Measurements from ENCODE around the gene GPR87. TPM values are rescaled to one million over a fixed set of nuclear protein-coding genes. Genes with fewer than 3 reads are reported as not detected.
A peak's percentile ranks its signal among the peaks of the same experiment; 100 is the strongest.

Gene GPR87
- total RNA-seq, 1 donor from 2014 or later, result 4.1 TPM

- peak; percentile 53 for DNase-seq (ENCODE audit: low spot score)
These were observed 1.7 kb upstream of the GPR87 start for GRCh38 chr3:151318313-151318712.

DNA sequence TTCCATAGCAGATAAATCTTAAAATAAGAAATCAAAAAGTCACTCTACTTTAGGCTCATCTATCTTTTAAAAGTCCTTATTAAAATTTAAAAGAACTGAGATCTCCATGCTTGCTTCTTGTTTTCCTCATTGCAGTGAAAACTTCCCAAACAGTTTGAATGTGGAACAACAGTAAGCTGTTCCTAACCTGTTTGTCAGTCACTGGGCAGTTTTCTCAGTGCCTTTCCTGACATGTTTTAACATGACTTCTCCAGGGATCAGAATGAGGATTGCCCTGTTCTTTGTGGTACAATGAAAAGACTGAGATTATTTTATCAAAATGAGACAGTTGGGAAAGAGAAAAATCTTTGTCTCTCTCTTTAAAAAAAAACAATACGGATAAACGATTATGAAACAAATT lies 774 bp downstream of the GPR87 start:
- peak; percentile 52 for DNase-seq (ENCODE audit: low spot score)

- no peak for DNase-seq (ENCODE audit: low spot score)
These were observed 1.5 kb downstream of the GPR87 start for GRCh38 chr3:151315136-151315535.

- no peak for DNase-seq (ENCODE audit: low spot score)
These were observed 2.0 kb downstream of the GPR87 start for GRCh38 chr3:151314593-151314992.

GRCh38 chr3:151314137-151314536 lies 2.5 kb downstream of the GPR87 start:
- DNase-seq (ENCODE audit: low spot score), result no peak

- no peak for DNase-seq (ENCODE audit: low spot score)
These were observed 3.6 kb downstream of the GPR87 start for GRCh38 chr3:151312972-151313371.

GRCh38 chr3:151309566-151309965 lies 7.1 kb downstream of the GPR87 start:
- no peak for DNase-seq (ENCODE audit: low spot score)

DNA sequence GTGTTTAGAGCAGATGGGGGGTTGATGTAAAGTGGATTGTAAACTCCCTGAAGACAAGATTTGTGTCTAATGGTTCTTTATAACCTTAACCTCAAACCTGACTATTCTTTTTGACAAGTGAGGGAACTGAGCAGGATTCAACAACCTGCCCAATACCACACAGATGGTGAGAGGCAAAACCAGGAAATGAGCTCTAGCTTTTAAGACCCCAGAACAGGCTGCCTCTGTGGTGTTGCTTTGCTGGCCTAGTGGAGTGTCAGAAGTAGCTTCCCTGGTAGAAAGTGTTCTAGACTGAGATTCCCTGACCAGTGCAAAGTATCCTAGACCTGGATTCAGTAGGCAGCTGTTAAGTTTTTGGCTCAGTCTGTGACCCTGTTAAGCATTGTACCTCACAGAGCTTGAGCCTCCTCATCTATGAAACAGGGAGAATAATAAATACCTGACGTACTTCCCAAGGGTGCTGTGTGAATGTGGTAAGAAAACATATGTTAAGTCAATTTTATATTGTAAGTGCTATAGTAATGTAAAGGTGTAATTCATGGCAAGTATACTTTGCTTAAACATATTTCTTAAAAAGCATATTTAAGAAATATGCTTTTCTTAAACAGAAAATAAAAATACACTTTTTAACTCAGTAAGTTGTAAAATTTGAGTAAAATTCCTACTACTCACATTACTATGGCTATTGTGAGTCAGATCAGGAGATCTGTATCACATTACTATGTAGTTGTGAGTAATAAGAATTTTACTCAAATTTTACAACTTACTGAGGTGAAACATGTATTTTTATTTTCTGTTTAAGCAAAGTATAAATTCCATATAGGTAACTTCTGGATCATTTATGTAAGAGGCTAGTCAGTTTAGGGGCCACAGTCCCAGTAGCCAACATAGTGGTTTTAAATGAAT lies 8.8 kb downstream of the GPR87 start:
- no peak for DNase-seq (ENCODE audit: low spot score)

DNA sequence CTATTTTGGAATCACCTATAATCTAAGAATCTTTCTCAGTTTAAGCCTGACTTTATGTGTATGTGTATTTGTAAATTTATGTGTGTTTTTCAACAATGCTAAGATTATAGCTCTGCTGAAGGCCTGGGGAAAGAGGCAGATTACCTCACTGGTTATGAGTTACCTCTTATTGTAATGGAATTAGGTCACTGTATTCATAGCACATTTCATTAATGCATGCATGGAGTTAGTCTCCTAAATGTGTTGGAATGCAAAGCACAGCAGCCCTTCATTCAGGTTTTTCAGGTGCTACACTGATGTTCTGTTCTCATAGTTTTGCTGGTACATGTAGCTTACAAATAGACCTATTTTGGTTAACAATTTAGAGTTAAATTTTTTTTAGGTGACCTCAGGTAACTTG lies 9.5 kb downstream of the GPR87 start:
- no peak for DNase-seq (ENCODE audit: low spot score)

- DNase-seq (ENCODE audit: low spot score), result no peak
These were observed 10.3 kb downstream of the GPR87 start for GRCh38 chr3:151306168-151306810.

- no peak for DNase-seq (ENCODE audit: low spot score)
These were observed 10.9 kb downstream of the GPR87 start for GRCh38 chr3:151305775-151306151.

GRCh38 chr3:151305060-151305774 lies 11.4 kb downstream of the GPR87 start:
- DNase-seq (ENCODE audit: low spot score), result peak; percentile 81

DNA sequence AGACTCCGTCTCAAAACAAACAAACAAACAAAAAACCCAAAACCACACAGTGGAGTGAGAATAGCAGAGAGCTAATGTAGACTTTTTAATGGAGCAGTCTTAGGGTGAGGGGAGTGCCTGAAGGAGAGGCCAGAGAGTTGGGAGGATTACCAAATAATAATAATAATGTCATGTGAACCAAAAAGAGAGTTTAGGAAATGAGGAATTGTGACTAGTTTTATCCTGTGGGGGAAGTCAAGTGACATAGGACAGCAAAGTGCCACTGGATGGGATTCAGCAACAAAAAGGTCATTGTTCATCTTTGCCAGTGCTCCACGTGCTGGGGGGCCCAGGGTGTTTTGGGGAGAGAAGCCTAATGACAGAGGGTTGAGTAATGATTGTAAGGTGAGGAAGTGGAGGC lies 12.9 kb downstream of the GPR87 start:
- DNase-seq (ENCODE audit: low spot score), result no peak

- no peak for DNase-seq (ENCODE audit: low spot score)
These were observed 14.8 kb downstream of the GPR87 start for GRCh38 chr3:151301787-151302186.

DNA sequence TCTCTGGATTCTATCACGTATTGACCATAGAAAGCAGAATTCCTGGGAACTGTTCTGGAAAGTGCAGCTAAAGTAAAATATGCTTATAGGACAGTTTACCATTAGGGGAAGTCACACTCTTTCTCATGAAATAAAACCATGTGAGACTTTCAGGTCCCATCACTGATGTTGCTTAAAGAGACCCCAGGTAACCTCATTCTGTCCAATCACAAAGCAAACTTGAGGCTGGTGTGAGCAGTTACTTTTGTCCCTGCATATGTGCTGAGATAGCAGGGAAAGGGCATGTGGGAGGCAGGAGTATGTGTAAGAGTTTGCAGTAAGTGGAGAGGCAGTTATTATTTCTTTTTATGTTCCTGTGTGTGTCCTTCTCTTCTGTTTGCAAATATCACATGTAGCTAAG lies 16.1 kb downstream of the GPR87 start:
- DNase-seq (ENCODE audit: low spot score), result no peak

DNA sequence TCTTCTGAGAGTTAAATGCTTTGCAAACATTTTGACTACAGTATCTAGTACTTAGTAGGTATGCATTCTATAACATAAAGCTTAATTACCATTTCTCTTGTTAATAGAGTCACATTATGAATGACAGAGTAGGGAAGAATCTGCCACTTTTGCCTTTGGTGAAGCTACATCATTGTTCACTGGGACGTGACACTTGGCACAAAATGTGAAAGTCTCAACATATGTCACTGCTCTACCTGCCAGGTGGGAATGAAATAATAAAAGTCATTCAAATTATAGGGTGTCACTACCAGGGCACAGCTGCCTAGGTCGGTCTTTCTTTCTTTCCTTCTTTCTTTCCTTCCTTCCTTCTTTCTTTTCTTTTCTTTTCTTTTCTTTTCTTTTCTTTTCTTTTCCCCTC lies 17.6 kb downstream of the GPR87 start:
- no peak for DNase-seq (ENCODE audit: low spot score)

DNA sequence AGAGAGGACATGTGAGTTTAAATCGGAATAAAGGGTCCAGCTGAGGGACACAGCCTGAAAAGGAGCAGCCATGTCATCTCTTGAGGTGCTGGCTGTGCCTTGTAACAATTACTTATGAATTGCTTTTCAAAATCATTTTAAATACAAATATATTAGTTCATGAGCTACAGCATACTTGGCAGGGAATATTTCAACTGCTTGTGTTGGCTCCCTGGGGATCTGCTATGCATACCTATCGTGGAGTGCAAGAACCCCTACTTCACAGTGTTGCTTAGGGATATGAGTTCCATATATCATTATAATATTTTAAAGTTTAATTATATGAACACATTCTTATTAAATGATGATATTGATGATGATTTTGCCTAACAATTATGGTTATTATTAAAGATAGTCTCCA lies 19.2 kb downstream of the GPR87 start:
- no peak for DNase-seq (ENCODE audit: low spot score)

GRCh38 chr3:151296226-151296625 lies 20.4 kb downstream of the GPR87 start:
- DNase-seq (ENCODE audit: low spot score), result no peak

DNA sequence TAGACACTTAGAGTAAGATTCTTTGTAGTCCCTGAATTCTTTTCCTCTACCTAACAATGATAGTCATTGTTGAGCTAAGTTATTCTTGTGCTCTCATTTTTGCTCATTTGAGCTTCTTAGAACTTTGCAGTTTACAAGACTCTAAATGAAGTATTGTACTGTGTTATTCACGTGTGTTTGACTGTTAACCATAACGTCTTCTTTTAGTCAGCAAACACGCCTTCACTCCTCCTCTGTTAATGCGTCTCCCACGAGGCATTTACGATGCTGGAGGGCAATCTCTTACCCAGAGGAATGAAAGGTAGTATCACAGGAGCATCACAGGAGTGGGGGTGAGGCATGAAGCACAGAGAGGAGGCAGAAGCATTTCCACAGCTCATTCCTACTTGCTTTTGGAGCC lies 23.5 kb downstream of the GPR87 start:
- no peak for DNase-seq (ENCODE audit: low spot score)

DNA sequence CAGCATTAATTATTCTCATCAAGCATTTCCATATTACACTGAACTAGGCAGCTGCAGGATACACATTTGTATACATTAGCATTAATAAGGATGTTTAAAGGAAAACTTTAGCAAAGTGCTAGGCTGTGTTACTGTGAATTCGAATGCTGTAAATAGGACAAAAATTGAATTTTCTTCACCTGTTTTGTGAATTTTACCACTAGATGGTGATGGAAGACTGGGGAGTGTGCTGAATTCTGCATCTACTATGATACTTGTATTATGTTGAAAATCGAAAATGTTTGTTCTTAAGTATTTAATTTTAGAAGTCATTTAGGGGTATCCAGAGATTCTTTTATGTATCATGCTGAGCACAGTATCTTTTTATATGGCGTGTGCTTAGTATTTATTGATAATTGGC lies 25.9 kb downstream of the GPR87 start:
- peak; percentile 41 for DNase-seq (ENCODE audit: low spot score)

- DNase-seq (ENCODE audit: low spot score), result no peak
These were observed 27.2 kb downstream of the GPR87 start for GRCh38 chr3:151289445-151289844.

GRCh38 chr3:151285940-151286339 lies 30.7 kb downstream of the GPR87 start:
- no peak for DNase-seq (ENCODE audit: low spot score)

All from umbilical cord (tissue), 2 donors.